Measurements from ENCODE around the gene PCDHA1.
"Not testable (repeated sequence)": the region's sequence is repeated elsewhere in the genome, so short reads cannot be mapped to it uniquely, and the experiment has no call there.

Gene PCDHA1

DNA sequence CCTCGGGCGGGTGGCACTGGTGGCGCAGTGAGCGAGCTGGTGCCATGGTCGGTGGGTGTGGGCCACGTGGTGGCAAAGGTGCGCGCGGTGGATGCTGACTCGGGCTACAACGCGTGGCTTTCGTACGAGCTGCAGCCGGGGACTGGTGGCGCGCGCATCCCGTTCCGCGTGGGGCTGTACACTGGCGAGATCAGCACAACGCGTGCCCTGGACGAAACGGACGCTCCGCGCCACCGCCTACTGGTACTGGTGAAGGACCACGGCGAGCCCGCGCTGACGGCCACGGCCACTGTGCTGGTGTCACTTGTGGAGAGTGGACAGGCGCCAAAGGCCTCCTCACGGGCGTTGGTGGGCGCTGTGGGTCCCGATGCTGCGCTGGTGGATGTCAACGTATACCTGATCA is 22.9 kb downstream of the PCDHA1 start:
- DNase-seq: no peak

DNA sequence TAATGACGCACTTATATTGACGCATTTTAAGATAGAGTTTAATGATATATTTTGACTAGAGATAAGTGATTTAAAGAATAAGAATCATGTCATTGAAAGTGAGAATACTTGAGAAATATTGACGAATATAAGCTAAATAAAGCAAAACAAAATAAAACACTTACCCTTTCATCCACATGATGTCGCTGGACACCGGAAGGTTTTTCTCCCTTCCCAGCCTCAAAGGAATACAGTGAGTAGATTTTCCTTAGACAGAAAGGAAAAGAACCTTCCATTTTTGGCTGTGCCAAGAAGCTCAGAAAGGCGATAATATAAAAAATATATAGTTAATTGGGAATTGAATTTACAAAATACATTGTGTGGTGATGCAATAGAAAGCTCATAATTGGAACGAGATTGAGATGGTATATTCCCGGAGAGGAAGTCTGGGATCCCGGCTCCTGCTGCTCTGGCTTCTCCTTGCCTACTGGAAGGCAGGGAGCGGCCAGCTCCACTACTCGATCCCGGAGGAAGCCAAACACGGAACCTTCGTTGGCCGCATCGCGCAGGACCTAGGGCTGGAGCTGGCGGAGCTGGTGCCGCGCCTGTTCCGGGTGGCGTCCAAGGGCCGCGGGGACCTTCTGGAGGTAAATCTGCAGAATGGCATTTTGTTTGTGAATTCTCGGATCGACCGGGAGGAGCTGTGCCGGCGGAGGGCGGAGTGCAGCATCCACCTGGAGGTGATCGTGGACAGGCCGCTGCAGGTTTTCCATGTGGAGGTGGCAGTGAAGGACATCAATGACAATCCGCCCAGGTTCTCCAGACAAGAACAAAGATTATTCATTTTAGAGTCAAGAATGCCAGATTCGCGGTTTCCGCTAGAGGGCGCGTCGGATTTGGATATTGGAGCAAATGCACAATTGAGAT is 35.7 kb downstream of the PCDHA1 start, which contains the start of gene PCDHA5:
Gene PCDHA5 (plus strand): TSS at position 239 of the 906 bp plus-strand sequence.
- peak; percentile 85 for DNase-seq

DNA sequence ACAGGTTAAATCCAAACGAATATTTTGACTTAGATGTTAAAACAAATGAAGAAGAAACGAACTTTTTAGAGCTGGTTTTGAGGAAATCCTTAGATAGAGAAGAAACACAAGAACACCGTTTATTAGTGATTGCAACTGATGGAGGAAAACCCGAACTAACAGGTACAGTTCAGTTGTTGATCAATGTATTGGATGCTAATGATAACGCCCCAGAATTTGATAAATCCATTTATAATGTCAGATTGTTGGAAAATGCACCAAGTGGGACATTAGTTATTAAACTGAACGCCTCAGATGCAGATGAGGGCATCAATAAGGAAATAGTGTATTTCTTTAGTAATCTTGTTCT is 36.3 kb downstream of the PCDHA1 start:
- no peak for DNase-seq

DNA sequence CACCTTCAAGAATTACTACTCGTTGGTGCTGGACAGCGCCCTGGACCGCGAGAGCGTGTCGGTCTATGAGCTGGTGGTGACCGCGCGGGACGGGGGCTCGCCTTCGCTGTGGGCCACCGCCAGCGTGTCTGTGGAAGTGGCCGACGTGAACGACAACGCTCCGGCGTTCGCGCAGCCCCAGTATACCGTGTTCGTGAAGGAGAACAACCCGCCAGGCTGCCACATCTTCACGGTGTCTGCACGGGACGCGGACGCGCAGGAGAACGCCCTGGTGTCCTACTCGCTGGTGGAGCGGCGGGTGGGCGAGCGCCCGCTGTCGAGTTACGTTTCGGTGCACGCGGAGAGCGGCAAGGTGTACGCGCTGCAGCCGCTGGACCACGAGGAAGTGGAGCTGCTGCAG is 37.0 kb downstream of the PCDHA1 start:
- not testable (repeated sequence) for DNase-seq

DNA sequence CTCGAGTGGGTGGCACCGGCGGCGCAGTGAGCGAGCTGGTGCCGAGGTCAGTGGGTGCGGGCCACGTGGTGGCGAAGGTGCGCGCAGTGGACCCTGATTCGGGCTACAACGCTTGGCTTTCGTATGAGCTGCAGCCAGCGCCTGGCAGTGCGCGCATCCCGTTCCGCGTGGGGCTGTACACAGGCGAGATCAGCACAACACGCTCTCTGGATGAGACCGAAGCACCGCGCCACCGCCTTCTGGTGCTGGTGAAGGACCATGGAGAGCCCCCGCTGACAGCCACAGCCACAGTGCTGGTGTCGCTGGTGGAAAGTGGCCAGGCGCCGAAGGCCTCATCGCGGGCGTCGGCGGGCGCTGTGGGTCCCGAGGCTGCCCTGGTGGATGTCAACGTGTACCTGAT is 37.5 kb downstream of the PCDHA1 start:
- no peak for DNase-seq

DNA sequence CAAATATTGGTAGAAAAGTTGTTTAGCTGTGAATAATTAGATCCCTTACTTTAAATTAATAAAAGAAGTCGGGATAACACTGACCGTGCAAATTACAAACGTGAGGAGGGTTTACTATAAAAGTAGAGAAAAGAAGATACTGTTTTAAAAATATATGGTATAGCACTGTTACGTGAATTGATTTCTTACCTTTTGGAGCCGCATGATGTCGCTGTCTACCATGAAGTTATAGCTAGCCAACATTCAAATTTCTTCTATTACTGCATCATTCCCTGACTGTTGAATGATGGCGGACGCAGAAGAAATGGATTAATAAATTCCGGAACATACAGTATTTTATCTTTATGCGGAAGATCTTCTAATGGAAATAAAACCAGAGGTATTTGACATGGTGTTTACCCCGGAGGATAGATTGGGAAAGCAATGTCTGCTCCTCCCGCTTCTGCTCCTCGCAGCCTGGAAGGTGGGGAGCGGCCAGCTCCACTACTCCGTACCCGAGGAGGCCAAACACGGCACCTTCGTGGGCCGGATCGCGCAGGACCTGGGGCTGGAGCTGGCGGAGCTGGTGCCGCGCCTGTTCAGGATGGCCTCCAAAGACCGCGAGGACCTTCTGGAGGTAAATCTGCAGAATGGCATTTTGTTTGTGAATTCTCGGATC is 41.9 kb downstream of the PCDHA1 start, which contains the start of gene PCDHA6:
Gene PCDHA6 (plus strand): TSS at position 257 of the 658 bp plus-strand sequence. CDS start 132 bp downstream, at position 389.
- no peak for DNase-seq

DNA sequence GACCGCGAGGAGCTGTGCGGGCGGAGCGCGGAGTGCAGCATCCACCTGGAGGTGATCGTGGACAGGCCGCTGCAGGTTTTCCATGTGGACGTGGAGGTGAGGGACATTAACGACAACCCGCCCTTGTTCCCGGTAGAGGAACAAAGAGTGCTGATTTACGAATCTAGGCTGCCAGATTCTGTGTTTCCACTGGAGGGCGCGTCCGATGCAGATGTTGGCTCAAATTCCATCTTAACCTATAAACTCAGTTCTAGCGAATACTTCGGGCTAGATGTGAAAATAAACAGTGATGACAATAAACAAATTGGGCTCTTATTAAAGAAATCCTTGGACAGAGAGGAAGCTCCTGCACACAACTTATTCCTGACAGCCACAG is 42.4 kb downstream of the PCDHA1 start:
- no peak for DNase-seq

DNA sequence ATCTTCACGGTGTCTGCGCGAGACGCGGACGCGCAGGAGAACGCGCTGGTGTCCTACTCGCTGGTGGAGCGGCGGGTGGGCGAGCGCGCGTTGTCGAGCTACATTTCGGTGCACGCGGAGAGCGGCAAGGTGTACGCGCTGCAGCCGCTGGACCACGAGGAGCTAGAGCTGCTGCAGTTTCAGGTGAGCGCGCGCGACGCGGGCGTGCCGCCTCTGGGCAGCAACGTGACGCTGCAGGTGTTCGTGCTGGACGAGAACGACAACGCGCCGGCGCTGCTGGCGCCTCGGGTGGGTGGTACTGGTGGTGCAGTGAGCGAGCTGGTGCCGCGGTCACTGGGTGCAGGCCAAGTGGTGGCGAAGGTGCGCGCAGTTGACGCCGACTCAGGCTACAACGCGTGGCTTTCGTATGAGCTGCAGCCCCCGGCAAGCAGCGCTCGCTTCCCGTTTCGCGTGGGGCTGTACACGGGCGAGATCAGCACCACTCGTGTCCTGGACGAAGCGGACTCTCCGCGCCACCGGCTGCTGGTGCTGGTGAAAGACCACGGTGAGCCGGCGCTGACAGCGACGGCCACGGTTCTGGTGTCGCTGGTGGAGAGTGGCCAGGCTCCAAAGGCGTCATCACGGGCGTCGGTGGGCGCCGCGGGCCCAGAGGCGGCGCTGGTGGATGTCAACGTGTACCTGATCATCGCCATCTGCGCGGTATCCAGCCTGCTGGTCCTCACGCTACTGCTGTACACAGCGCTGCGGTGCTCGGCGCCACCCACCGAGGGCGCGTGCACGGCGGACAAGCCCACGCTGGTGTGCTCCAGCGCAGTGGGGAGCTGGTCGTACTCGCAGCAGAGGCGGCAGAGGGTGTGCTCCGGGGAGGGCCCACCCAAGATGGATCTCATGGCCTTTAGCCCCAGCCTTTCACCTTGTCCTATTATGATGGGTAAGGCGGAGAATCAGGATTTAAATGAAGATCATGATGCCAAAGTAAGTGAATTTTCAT is 43.9 kb downstream of the PCDHA1 start:
- DNase-seq: not testable (repeated sequence)

DNA sequence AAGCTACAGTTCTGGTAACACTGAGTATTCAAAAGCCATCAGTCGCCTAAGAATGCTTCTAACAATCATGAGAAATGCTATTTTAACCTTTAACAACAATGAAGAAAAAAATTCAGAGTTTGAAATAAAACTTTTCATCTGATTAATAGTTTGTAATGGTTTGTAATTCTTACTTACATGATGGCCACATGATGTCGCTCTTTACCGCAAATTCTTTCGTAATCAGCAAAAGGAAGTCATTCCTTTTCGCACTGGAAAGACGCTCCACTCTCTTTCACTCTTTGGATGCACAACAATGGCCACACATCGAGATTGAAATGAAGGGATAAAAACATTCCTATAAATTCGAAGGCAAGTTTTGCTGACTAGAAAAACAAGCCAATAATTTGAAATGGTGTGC is 48.1 kb downstream of the PCDHA1 start, which contains the start of gene PCDHA7:
Gene PCDHA7 (plus strand): TSS at position 277 of the 400 bp plus-strand sequence. CDS start 115 bp downstream, at position 392.
- peak; percentile 39 for DNase-seq

DNA sequence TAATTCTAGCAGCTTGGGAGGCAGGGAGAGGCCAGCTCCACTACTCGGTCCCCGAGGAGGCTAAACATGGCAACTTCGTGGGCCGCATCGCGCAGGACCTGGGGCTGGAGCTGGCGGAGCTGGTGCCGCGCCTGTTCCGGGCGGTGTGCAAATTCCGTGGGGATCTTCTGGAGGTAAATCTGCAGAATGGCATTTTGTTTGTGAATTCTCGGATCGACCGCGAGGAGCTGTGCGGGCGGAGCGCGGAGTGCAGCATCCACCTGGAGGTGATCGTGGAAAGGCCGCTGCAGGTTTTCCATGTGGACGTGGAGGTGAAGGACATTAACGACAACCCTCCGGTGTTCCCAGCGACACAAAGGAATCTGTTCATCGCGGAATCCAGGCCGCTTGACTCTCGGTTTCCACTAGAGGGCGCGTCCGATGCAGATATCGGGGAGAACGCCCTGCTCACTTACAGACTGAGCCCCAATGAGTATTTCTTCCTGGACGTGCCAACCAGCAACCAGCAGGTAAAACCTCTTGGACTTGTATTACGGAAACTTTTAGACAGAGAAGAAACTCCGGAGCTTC is 48.6 kb downstream of the PCDHA1 start:
- DNase-seq: peak; percentile 21

DNA sequence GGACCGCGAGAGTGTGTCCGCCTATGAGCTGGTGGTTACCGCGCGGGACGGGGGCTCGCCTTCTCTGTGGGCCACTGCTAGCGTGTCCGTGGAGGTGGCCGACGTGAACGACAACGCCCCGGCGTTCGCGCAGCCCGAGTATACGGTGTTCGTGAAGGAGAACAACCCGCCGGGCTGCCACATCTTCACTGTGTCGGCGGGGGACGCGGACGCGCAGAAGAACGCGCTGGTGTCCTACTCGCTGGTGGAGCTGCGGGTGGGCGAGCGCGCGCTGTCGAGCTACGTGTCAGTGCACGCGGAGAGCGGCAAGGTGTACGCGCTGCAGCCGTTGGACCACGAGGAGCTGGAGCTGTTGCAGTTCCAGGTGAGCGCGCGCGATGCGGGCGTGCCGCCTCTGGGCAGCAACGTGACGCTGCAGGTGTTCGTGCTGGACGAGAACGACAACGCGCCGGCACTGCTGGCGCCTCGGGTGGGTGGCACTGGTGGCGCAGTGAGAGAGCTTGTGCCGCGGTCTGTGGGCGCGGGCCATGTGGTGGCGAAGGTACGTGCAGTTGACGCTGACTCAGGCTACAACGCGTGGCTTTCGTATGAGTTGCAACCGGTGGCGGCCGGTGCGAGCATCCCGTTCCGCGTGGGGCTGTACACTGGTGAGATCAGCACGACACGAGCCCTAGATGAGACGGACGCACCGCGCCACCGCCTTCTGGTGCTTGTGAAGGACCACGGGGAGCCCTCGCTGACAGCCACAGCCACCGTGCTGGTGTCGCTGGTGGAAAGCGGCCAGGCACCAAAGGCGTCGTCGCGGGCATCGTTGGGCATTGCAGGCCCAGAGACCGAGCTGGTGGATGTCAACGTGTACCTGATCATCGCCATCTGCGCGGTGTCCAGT is 49.9 kb downstream of the PCDHA1 start:
- DNase-seq: no peak

DNA sequence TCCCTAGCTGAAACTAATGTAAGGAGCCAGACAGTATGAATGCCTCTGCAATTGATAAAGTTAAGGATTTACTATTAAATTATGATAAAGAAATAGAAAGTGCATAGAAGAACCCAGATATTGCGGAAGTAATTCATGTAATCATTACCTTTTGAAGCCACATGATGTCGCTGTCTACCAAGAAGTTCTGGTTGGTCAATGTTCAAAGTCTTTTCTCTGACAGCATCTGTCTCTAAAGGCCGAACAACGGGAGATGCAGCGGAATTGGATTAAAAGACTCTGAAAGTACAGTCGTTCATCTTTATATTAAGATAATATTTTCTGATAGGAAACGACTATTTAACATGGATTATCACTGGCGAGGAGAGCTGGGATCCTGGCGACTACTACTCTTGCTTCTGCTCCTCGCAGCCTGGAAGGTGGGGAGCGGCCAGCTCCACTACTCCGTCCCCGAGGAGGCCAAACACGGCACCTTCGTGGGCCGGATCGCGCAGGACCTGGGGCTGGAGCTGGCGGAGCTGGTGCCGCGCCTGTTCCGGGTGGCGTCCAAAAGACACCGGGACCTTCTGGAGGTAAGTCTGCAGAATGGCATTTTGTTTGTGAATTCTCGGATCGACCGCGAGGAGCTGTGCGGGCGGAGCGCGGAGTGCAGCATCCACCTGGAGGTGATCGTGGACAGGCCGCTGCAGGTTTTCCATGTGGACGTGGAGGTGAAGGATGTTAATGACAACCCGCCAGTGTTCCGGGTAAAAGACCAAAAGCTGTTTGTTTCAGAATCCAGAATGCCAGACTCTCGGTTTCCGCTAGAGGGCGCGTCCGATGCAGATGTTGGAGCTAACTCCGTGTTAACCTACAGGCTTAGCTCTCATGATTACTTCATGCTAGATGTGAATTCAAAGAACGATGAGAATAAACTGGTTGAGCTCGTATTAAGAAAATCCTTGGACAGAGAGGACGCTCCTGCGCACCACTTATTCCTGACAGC is 55.3 kb downstream of the PCDHA1 start, which contains the start of gene PCDHA8:
Gene PCDHA8 (plus strand): TSS at position 210 of the 985 bp plus-strand sequence. CDS start 135 bp downstream, at position 345.
- no peak for DNase-seq

DNA sequence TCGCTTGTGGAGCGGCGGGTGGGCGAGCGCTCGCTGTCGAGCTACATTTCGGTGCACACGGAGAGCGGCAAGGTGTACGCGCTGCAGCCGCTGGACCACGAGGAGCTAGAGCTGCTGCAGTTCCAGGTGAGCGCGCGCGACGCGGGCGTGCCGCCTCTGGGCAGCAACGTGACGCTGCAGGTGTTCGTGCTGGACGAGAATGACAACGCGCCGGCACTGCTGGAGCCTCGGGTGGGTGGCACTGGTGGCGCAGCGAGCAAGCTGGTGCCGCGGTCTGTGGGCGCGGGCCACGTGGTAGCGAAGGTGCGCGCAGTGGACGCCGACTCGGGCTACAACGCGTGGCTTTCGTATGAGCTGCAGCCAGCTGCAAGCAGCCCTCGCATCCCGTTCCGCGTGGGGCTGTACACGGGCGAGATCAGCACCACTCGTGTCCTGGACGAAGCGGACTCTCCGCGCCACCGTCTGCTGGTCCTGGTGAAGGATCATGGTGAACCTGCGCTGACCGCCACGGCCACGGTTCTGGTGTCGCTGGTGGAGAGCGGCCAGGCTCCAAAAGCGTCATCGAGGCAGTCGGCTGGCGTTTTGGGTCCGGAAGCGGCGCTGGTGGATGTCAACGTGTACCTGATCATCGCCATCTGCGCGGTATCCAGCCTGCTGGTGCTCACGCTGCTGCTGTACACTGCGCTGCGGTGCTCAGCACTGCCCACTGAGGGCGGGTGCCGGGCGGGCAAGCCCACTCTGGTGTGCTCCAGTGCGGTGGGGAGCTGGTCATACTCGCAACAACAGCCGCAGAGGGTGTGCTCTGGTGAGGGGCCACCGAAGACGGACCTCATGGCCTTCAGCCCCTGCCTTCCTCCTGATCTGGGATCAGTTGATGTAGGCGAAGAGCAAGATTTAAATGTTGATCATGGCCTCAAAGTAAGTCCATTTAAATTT is 57.1 kb downstream of the PCDHA1 start:
- DNase-seq: no peak

DNA sequence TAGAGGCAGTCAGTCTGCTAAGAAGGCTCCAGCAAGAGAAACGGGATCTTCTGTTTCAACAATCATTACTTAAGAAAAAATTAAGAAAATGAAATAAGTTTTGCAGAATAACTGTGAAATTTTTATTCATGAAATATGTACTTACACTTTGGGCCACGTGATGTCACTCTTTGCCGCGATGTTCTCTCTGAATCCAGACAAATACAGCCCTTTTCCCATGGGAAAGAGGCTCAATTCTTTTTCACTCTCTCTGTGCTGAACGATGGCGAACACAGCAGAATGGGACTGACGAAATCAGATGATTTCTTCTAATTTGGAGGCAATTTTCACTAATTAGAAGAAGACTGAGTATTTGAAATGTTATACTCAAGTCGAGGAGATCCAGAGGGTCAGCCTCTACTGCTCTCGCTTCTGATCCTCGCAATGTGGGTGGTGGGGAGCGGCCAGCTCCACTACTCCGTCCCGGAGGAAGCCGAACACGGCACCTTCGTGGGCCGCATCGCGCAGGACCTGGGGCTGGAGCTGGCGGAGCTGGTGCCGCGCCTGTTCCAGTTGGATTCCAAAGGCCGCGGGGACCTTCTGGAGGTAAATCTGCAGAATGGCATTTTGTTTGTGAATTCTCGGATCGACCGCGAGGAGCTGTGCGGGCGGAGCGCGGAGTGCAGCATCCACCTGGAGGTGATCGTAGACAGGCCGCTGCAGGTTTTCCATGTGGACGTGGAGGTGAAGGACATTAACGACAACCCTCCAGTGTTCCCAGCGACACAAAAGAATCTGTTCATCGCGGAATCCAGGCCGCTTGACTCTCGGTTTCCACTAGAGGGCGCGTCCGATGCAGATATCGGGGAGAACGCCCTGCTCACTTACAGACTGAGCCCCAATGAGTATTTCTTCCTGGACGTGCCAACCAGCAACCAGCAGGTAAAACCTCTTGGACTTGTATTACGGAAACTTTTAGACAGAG is 62.5 kb downstream of the PCDHA1 start, which contains the start of gene PCDHA9:
Gene PCDHA9 (plus strand): TSS at position 244 of the 964 bp plus-strand sequence. CDS start 114 bp downstream, at position 358.
- DNase-seq: not testable (repeated sequence)

DNA sequence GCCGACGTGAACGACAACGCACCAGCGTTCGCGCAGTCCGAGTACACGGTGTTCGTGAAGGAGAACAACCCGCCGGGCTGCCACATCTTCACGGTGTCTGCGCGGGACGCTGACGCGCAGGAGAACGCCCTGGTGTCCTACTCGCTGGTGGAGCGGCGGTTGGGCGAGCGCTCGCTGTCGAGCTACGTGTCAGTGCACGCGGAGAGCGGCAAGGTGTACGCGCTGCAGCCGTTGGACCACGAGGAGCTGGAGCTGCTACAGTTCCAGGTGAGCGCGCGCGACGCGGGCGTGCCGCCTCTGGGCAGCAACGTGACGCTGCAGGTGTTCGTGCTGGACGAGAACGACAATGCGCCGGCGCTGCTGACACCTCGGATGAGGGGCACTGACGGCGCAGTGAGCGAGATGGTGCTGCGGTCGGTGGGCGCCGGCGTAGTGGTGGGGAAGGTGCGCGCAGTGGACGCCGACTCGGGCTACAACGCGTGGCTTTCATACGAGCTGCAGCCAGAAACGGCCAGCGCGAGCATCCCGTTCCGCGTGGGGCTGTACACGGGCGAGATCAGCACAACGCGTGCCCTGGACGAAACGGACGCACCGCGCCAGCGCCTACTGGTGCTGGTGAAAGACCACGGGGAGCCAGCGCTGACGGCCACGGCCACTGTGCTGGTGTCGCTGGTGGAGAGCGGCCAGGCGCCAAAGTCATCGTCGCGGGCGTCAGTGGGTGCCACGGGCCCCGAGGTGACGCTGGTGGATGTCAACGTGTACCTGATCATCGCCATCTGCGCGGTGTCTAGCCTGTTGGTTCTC is 64.1 kb downstream of the PCDHA1 start:
- DNase-seq: not testable (repeated sequence)
